ENCODE measurements around the gene NNMT.

NNMT gene

GRCh38 chr11:114353443-114353842, 57.2 kb downstream of the NNMT start:
- DNase-seq: no peak

- no peak for DNase-seq
These were observed 57.9 kb downstream of the NNMT start for GRCh38 chr11:114354076-114354475.

- DNase-seq: no peak
These were observed 62.5 kb downstream of the NNMT start for GRCh38 chr11:114358716-114359115.

- no peak for DNase-seq
These were observed 63.1 kb downstream of the NNMT start for GRCh38 chr11:114359342-114359741.

- DNase-seq: no peak
These were observed 66.1 kb downstream of the NNMT start for GRCh38 chr11:114362326-114362725.

- no peak for DNase-seq
These were observed 66.8 kb downstream of the NNMT start for GRCh38 chr11:114362958-114363357.
